GM18502 (cell line): ENCODE data around the gene STH.

Experiments
- ATAC-seq: cut with Tn5 transposase; IDR thresholded peaks from one replicate; pipeline ENCODE4 v1.9.1; 2021; ENCODE audit warnings: mild to moderate bottlenecking; ENCODE audit not compliant: unreplicated experiment, poor library complexity

The STH gene

GRCh38 chr17:46023783-46024388 is 24.8 kb downstream of the STH start:
- no peak for ATAC-seq

GRCh38 chr17:46024590-46024989 is 25.5 kb downstream of the STH start:
- ATAC-seq: no peak

- no peak for ATAC-seq
These were observed 26.0 kb downstream of the STH start for GRCh38 chr17:46025060-46025459.

- no peak for ATAC-seq
These were observed 26.6 kb downstream of the STH start for GRCh38 chr17:46025510-46026165.

GRCh38 chr17:46026166-46027047 is 27.4 kb downstream of the STH start:
- ATAC-seq: no peak

GRCh38 chr17:46027048-46027975 is 28.3 kb downstream of the STH start:
- no peak for ATAC-seq

GRCh38 chr17:46027976-46028325 is 28.9 kb downstream of the STH start:
- no peak for ATAC-seq

- no peak for ATAC-seq
These were observed 29.3 kb downstream of the STH start for GRCh38 chr17:46028374-46028773.

- no peak for ATAC-seq
These were observed 30.0 kb downstream of the STH start for GRCh38 chr17:46028981-46029565.

GRCh38 chr17:46029627-46030026 is 30.6 kb downstream of the STH start:
- ATAC-seq: no peak

GRCh38 chr17:46030752-46031151 is 31.7 kb downstream of the STH start:
- no peak for ATAC-seq

GRCh38 chr17:46031440-46031839 is 32.4 kb downstream of the STH start:
- ATAC-seq: no peak

- no peak for ATAC-seq
These were observed 32.9 kb downstream of the STH start for GRCh38 chr17:46031920-46032319.

- ATAC-seq: no peak
These were observed 33.9 kb downstream of the STH start for GRCh38 chr17:46032909-46033308.

GRCh38 chr17:46033392-46033791 is 34.3 kb downstream of the STH start:
- no peak for ATAC-seq

- ATAC-seq: no peak
These were observed 36.2 kb downstream of the STH start for GRCh38 chr17:46035112-46035818.

- ATAC-seq: no peak
These were observed 37.4 kb downstream of the STH start for GRCh38 chr17:46036491-46036890.

GRCh38 chr17:46037722-46038255 is 38.7 kb downstream of the STH start:
- no peak for ATAC-seq

GRCh38 chr17:46038414-46038813 is 39.4 kb downstream of the STH start:
- ATAC-seq: no peak
